GM19467 (cell line): ENCODE data around the gene PPP2R2C.

Experiments used
- ATAC-seq: cut with Tn5 transposase; IDR thresholded peaks from one replicate; pipeline ENCODE4 v1.9.1; 2021; ENCODE audit warnings: mild to moderate bottlenecking, moderate library complexity; ENCODE audit not compliant: unreplicated experiment

The PPP2R2C gene

GRCh38 chr4:6333301-6334202 lies 138.9 kb downstream of the PPP2R2C start:
- ATAC-seq: no peak

- ATAC-seq: no peak
Observed at GRCh38 chr4:6332669-6333050, 139.8 kb downstream of the PPP2R2C start.

DNA sequence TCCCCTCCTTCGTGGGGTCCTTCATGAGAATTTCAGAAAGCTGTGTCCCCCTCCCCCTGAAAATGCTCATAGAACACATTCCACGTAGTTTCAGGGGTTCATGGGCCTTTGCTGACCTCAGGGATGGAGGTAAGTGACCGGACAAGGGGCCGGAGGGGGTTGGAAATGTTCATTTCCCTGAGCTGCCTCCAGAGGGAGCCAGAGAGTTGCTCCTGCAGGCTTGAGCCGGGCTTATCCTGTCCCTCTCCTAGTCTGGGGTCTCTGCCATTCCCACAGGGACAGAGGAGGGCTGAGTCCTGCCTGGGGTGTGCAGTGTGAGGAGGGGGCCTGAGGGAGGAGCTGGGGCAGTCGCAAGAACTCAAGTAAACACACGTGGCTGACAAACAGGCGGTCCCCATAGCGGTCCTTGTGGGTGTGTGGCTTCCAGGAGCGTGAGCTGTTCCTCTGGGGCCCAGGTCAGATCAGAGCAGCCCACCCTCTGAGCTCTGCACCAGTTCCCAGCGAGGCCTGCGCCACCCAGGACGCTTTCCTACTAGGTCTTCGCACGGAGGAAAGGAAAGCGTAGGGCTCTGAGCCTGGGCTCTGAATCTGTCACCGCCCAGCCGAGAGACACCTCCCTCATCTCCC lies 140.3 kb downstream of the PPP2R2C start:
- no peak for ATAC-seq

- no peak for ATAC-seq
Observed at GRCh38 chr4:6331468-6331867, 140.9 kb downstream of the PPP2R2C start.

DNA sequence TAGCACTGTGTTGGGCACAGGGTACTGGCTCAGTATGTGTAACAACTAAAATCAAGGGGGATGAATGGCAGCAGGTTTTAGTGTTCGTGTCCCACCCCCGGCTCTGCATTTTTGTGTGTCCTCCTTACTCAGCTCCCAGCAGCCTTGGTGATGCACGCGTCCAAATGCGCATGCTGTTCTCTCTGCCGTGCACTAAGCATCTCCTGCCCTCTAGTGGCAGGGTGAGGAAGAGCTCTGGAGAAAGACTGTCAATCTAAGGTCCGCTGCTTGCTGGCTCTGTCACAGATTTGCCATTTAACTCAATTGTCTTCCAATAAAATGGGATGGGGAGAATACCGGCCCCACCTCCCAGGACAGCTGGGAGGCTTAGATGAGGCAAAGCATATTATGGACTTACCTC lies 141.4 kb downstream of the PPP2R2C start:
- no peak for ATAC-seq

- no peak for ATAC-seq
Observed at GRCh38 chr4:6330384-6330767, 142.0 kb downstream of the PPP2R2C start.

DNA sequence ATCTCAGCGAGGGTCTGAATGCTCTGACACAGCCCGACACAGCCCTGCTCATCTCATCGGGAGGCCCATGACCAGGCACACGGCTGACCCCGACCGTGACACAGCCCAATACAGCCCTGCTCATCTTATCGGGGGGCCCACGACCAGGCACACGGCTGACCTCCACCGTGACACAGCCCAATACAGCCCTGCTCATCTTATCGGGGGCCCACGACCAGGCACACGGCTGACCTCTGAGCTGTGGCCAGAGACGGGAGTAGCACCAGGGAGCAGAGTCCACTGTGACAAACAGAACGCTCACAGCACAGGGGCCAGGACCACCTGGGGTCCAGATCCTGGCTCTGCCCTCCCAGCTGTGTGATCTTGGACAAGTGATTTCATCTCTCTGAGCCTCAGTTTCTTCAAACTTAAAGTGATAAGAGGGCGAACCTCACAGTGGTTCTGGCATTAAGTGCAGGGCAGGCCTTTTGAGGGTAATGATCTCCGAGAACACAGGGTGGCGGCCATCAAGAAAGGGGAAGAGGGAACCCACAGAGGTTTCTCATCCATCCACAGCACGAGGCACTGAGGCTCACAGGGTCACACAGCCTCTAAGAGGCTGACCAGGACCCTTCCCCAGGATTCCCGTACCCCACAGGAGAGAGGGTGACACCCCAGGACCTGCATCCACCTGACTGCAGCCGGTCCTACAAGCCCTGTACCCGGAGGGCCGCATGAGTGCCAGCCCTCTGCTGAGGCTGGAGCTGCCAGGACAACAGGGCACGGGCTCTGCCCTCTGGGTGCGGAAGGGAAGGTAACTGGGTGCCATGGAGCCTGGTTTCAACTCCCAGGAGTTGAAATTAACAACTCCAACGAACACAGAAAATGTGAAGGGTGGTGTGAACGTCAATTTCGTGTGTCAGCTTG lies 142.7 kb downstream of the PPP2R2C start:
- ATAC-seq: no peak

DNA sequence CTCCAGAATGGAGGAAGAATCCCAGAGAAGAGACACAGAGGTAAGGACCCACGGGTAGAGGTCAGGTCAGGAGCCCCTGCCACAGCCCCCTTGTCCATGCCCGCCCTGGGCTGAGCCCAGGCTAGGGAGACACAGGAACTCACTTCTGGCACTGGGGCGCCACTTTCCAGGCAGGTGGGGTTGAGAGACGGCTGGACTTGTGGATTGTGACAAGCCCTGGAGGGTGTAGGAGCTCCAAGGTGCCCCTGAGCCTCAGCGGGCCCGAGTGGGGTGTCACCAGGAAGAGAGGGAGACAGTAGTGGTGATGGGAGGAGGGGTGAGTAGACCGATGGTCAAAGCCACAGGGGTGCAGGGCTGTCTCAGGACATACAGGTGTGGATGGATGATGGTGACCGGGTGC lies 143.9 kb downstream of the PPP2R2C start:
- ATAC-seq: no peak

GRCh38 chr4:6327220-6327917 lies 145.0 kb downstream of the PPP2R2C start:
- ATAC-seq: peak; percentile 56

GRCh38 chr4:6326312-6327060 lies 145.9 kb downstream of the PPP2R2C start:
- no peak for ATAC-seq

- ATAC-seq: no peak
Observed at GRCh38 chr4:6325788-6326290, 146.6 kb downstream of the PPP2R2C start.

DNA sequence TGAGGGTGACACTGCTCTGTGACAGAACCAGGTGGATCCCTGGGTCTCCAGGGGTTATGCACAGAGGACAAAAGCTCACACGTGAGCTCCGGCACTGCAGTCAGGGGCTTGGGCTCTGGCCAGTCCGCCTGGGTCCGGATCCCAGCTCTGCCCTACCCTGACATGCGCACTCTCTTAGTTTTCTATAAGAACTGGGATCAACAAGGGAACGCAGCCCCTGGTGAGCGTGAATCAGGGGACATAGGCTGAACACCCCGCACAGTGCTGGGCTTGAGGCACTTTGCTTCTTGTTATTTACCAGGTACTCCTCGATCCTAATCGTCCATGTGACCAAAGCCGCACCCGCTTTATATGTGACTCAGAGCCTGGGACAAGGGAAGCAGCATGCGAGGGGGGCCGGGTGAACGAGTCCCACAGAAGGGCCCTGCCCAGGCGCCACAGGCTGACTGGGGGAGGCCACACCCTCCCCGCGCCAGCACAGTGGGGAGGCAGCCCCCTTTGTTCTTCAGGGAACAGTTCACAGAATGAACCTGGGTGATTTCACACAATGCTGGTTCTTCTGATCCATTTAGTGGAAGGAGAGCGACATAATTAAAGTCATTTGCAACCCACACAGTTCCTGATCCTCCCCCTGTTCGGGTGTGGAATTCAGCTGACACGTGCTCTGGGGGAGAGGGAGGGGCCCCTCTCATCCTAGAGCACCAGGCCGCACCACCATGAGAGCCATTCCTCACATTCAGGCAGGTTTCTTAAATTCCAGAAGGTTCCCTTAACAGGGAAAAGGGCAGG lies 147.2 kb downstream of the PPP2R2C start:
- ATAC-seq: no peak

- no peak for ATAC-seq
Observed at GRCh38 chr4:6324461-6324998, 147.9 kb downstream of the PPP2R2C start.

GRCh38 chr4:6322761-6323566 lies 149.4 kb downstream of the PPP2R2C start:
- no peak for ATAC-seq

- ATAC-seq: no peak
Observed at GRCh38 chr4:6322067-6322760, 150.2 kb downstream of the PPP2R2C start.

GRCh38 chr4:6321361-6321760 lies 151.1 kb downstream of the PPP2R2C start:
- no peak for ATAC-seq

- no peak for ATAC-seq
Observed at GRCh38 chr4:6320663-6321062, 151.8 kb downstream of the PPP2R2C start.
